Measurements from ENCODE around the gene GRIK5. TPM values are rescaled to one million over a fixed set of nuclear protein-coding genes. Genes with fewer than 3 reads are reported as not detected.
A peak's percentile ranks its signal among the peaks of the same experiment; 100 is the strongest.

Gene GRIK5
- polyA plus RNA-seq, 1 experiment, result 0.05 TPM

- ChIA-PET CTCF (interaction anchor here (1.2 kb wide), 1 partner anchor 79 kb away, joined by 3 read pairs; no protein-coding TSS in a partner anchor), POLR2A (interaction anchor here (0.6 kb wide), 1 partner anchor 45 kb away, joined by 3 read pairs; no protein-coding TSS in a partner anchor)
- no peaks in the 10 kb centered on the region for H3K27me3 ChIP-seq (ENCODE audit: control insufficient read depth, insufficient read depth, low read length)
- no peak for DNase-seq (ENCODE audit: low read depth, low spot score)
- no peak for TF ChIP-seq CTCF (IDR thresholded peaks at IDR 0.05; ENCODE audit: low read depth, low read length)
- H3K27ac ChIP-seq (ENCODE audit: low read depth, low read length), result no peak overlapping the region
- no peak overlapping the region for H3K4me3 ChIP-seq (ENCODE audit: low read depth, low read length)
- no peaks in the 10 kb centered on the region; the same call in 1 of the 2 replicates for H3K9me3 ChIP-seq (ENCODE audit: control insufficient read depth, insufficient read depth, low read length)
Measured at GRCh38 chr19:41955521-41955920, 114.5 kb downstream of the GRIK5 start.

GRCh38 chr19:41951686-41952172 lies 118.3 kb downstream of the GRIK5 start:
- H3K4me3 ChIP-seq (ENCODE audit: low read depth, low read length), result 0 out of 2 replicates have a peak overlapping the region, but pooled peaks have one; percentile 22
- POLR2A ChIA-PET, result interaction anchor here (0.6 to 1.4 kb wide), 2 partner anchors 9 to 79 kb away, joined by 6 to 7 read pairs; no protein-coding TSS in a partner anchor
- CTCF ChIA-PET, result interaction anchor here (2.0 to 2.8 kb wide), 2 partner anchors 78 to 83 kb away, joined by 8 to 11 read pairs; no protein-coding TSS in a partner anchor

More at GRCh38 chr19:41951686-41952172, 118.3 kb downstream of the GRIK5 start:
- H3K27ac ChIP-seq (ENCODE audit: low read depth, low read length), result no peak overlapping the region
- peak; percentile 96 for TF ChIP-seq CTCF (IDR thresholded peaks at IDR 0.05; ENCODE audit: low read depth, low read length)
- H3K27me3 ChIP-seq (ENCODE audit: control insufficient read depth, insufficient read depth, low read length), result no peaks in the 10 kb centered on the region
- DNase-seq (ENCODE audit: low read depth, low spot score), result peak; percentile 16
- no peaks in the 10 kb centered on the region for H3K9me3 ChIP-seq (ENCODE audit: control insufficient read depth, insufficient read depth, low read length)

Other genes starting within 250 kb of the GRIK5 start
- gene LYPD4, start 225.5 kb downstream of the GRIK5 start, polyA plus RNA-seq (2011; rRNA removed), result not detected in 2 replicates
- not detected in 2 replicates for gene DMRTC2, start 225.2 kb downstream of the GRIK5 start, polyA plus RNA-seq (2011; rRNA removed)
- gene RPS19, start 210.0 kb downstream of the GRIK5 start, polyA plus RNA-seq (2011; rRNA removed), result 1,320 and 1,738 TPM in 2 replicates
- gene CD79A, start 192.9 kb downstream of the GRIK5 start, polyA plus RNA-seq (2011; rRNA removed), result 0.20 and 0.36 TPM in 2 replicates
- 19.5 and 24.1 TPM in 2 replicates for gene ARHGEF1, start 187.0 kb downstream of the GRIK5 start, polyA plus RNA-seq (2011; rRNA removed)
- gene ERFL, start 141.8 kb downstream of the GRIK5 start, polyA plus RNA-seq (2011; rRNA removed), result not detected in 2 replicates
- gene RABAC1, start 110.9 kb downstream of the GRIK5 start, polyA plus RNA-seq (2011; rRNA removed), result 149 and 215 TPM in 2 replicates
- 0.05 TPM in 1 of 2 replicates, not detected in the other for gene ATP1A3, start 76.0 kb downstream of the GRIK5 start, polyA plus RNA-seq (2011; rRNA removed)
- gene ZNF574, start 6.0 kb upstream of the GRIK5 start, polyA plus RNA-seq (2011; rRNA removed), result 5.5 and 9.0 TPM in 2 replicates
- 1.9 and 2.6 TPM in 2 replicates for gene POU2F2, start 62.2 kb upstream of the GRIK5 start, polyA plus RNA-seq (2011; rRNA removed)
- 11.8 and 13.8 TPM in 2 replicates for gene DEDD2, start 147.5 kb upstream of the GRIK5 start, polyA plus RNA-seq (2011; rRNA removed)
- 4.6 and 5.4 TPM in 2 replicates for gene ZNF526, start 150.1 kb upstream of the GRIK5 start, polyA plus RNA-seq (2011; rRNA removed)
- 20.1 and 27.3 TPM in 2 replicates for gene GSK3A, start 172.4 kb upstream of the GRIK5 start, polyA plus RNA-seq (2011; rRNA removed)
- gene ERF, start 184.9 kb upstream of the GRIK5 start, polyA plus RNA-seq (2011; rRNA removed), result 29.4 and 31.1 TPM in 2 replicates
- gene CIC, start 199.0 kb upstream of the GRIK5 start, polyA plus RNA-seq (2011; rRNA removed), result 2.9 and 4.2 TPM in 2 replicates
- 0.40 and 0.92 TPM in 2 replicates for gene PRR19, start 231.9 kb upstream of the GRIK5 start, polyA plus RNA-seq (2011; rRNA removed)
- 34.7 and 38.0 TPM in 2 replicates for gene PAFAH1B3, start 232.4 kb upstream of the GRIK5 start, polyA plus RNA-seq (2011; rRNA removed)
- not detected in 2 replicates for gene TMEM145, start 243.1 kb upstream of the GRIK5 start, polyA plus RNA-seq (2011; rRNA removed)